GM18868 (cell line): ENCODE measurements around the gene SLC26A2.
"Not testable (repeated sequence)": the region's sequence is repeated elsewhere in the genome, so short reads cannot be mapped to it uniquely, and the experiment has no call there.

ENCODE experiments used
- ATAC-seq: cut with Tn5 transposase; IDR thresholded peaks from one replicate; pipeline ENCODE4 v1.9.1; 2021; ENCODE audit warnings: mild to moderate bottlenecking, moderate library complexity; ENCODE audit not compliant: unreplicated experiment

The SLC26A2 gene

GRCh38 chr5:149936700-149937091, 23.9 kb upstream of the SLC26A2 start:
- ATAC-seq = no peak

GRCh38 chr5:149937610-149938009, 22.9 kb upstream of the SLC26A2 start:
- no peak for ATAC-seq

DNA sequence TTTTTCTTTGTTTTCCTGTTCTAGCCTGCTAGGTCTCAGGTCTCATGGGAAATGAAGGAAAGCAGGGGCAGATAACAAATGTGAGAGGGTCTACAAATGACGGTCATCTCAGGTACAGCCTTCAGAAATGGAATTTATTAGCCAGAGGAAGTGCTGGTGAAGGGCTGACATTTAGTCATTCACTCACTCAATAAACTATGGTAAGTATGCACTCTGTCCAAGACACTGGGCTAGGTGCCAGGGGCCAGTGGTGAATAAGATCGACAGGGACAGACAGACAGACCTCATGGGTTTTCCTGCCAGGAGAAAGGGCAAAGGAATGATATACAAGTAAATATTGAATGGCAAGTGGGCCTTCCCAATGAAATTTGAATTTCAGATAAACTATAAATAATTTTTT, 22.3 kb upstream of the SLC26A2 start:
- ATAC-seq = no peak

DNA sequence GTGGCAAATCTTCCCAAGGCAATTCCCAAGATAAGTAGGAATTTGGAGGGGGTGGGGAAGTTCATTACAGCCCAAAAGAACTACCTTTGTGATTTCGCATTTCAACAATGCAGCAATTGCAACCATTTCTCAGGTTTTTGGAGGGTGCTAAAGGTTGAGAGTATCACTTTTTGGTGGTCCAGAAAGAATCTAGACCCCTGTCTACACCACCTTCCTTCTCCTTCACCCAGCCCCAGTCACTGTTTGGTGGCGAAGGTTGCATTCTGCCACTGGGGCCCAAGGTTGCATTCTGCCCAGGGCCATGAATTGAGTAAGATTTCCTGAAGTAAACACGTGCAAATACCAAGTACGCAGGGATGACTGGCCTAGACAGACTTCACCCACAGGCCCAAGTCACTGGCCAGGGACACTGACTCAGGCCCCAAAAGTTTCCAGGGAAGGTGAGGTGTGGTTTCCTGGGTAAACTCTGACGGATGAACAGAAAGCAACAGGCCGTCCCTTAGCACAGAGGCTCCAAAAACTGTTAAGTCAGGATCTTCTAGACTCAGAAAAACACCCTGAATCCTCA, 21.7 kb upstream of the SLC26A2 start:
- no peak for ATAC-seq

GRCh38 chr5:149939546-149939945, 21.0 kb upstream of the SLC26A2 start:
- ATAC-seq = no peak

- peak; percentile 78 for ATAC-seq
Observed at GRCh38 chr5:149940077-149940574, 20.4 kb upstream of the SLC26A2 start.

- no peak for ATAC-seq
Observed at GRCh38 chr5:149940941-149941644, 19.5 kb upstream of the SLC26A2 start.

GRCh38 chr5:149941795-149942194, 18.8 kb upstream of the SLC26A2 start:
- ATAC-seq = no peak

GRCh38 chr5:149942199-149942598, 18.4 kb upstream of the SLC26A2 start:
- ATAC-seq = no peak

DNA sequence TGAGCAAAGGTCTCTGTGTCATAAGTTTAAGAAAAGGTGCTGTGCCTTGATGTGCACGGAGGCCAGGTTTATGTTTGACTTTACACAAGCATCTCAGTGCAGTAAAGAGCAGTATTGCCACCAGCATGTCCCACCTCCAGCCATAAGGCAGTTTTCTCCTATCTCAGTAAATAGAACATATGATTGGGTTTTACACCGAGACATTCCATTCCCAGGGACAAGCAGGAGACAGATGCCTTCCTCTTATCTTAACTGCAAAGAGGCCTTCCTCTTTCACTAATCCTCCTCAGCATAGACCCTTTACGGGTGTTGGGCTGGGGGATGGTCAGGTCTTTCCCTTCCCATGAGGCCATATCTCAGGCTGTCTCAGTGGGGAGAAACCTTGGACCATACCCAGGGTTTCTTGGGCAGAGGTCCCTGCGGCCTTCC, 17.8 kb upstream of the SLC26A2 start:
- ATAC-seq = not testable (repeated sequence)

- not testable (repeated sequence) for ATAC-seq
Observed at GRCh38 chr5:149943177-149943949, 17.2 kb upstream of the SLC26A2 start.

DNA sequence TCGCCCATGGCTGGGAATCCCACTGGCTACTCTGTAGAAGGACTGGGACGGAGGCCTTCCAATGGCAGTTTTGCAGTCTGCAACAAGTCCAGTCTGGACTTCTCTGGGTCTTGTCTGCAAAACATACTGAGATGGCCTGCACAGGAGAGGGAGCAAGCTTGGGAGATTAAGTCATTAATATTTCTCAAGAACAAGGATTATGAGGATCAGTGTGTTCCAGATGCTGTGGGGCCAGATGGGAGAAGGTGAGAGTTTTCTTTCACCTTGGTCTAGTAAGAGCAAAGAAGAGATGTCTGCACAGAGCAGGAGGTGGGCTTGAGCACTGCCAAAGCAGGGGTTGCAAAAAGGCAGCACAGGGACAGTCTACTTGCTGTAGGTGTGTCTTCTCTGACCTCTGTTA, 15.9 kb upstream of the SLC26A2 start, which contains the start of gene PDE6A:
PDE6A (minus strand) TSS at position 128 of the 400 bp plus-strand sequence; CDS start at position 8, 120 bp downstream.
- no peak for ATAC-seq

DNA sequence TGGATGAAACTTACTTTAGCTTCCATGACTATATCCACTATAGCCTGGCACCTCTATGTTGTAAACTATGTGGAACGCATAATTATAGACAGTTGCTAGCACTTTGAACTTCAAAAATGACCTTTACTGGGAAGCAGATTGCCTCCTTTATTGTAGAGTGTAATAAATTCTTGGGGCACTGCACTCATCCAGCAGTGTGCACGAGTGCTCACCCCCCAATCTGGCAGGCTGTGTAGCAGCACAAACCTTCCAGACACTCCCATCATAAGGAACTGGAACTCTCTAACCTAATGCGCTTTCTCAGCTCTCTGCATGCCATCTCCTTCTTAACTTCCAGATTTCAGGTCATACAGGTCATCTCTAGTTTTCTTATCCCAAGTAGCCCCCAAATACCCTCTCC, 14.4 kb upstream of the SLC26A2 start:
- no peak for ATAC-seq

- ATAC-seq = no peak
Observed at GRCh38 chr5:149948993-149949392, 11.6 kb upstream of the SLC26A2 start.

- ATAC-seq = no peak
Observed at GRCh38 chr5:149951138-149951749, 9.3 kb upstream of the SLC26A2 start.

DNA sequence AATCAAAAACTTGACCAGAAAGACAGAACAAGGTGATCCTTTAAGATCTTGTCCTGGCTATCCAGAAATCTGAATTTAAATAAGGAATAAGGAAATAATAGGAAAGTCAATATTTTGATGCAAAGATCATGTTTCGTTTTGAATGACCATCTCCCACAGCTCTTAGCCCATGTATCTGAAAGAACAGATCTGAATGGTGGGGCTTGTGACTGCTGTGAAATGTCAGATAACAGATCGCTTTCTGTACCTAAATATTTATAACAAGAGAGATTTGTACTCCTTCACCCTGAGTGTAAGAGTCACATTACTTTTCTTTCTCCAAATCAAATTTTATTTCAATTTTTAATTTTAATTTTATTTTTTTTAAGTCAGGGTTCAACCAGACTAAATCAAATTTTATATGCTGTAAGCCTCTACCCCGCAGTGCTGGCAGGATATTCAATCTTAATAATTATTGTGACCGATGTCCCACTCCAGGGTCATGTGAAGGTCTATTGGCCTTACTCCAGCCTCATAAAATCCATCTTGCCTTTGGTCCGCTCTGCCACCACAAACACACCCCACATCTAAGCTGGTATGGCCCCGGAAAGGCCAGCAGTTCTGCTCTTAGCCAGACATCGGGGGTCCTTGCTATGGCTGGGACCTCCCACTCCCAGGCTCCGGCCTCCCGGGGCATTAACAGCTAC, 7.0 kb upstream of the SLC26A2 start:
- no peak for ATAC-seq

GRCh38 chr5:149954798-149955197, 5.8 kb upstream of the SLC26A2 start:
- no peak for ATAC-seq

GRCh38 chr5:149956685-149957084, 3.9 kb upstream of the SLC26A2 start:
- no peak for ATAC-seq

GRCh38 chr5:149957855-149958254, 2.7 kb upstream of the SLC26A2 start:
- ATAC-seq = no peak

DNA sequence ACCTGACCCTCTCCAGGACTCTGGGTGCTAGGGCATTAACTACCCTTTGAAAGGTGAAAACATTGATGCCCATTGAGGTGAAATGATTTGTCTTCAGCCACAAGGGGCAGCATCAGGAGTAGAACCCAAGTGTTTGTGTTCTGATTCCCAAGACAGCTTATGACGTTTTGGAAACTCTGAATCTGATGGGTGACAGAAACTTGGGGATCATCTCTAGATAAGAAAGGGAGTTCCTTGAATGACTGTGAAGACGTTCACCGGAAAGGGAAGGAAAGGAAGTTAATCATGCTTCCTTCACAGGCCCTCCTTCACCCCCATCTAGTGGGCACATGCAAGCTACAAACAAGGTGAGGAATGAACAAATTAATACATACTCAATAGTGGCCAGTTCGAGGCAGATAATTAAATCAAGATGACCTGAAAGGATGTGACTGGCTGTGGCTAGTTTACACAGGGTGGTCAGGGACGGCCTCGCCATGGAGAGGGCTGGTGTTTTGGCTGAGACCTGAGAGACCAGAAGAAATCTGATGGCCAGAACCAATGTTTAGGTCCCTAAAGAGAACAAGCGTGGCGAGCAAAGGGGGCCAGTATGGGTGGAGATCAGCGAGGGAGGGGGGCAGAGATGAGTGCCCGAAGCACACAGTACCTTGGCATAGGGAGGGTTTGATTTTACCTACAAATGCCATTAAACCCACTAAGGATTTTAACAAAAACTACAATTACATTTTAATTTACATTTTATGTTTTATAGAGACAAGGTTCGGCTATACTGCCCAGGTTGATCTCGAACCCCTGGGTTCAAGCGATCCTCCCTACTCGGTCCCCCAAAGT, 937 bp upstream of the SLC26A2 start:
- ATAC-seq = no peak
